Superior temporal gyrus (tissue), 1 donor: ENCODE measurements around the gene PTPRN2.
"Not testable (repeated sequence)": the region's sequence is repeated elsewhere in the genome, so short reads cannot be mapped to it uniquely, and the experiment has no call there.

Experiments
- DNase-seq: peaks from one replicate; pipeline ENCODE4 v3.0.0-alpha.2; 2016; ENCODE audit errors: extremely low spot score

PTPRN2 gene

GRCh38 chr7:158350166-158350900 lies 237.3 kb downstream of the PTPRN2 start:
- DNase-seq = peak; percentile 1

- DNase-seq = no peak
Observed at GRCh38 chr7:158348446-158348845, 239.2 kb downstream of the PTPRN2 start.

- DNase-seq = not testable (repeated sequence)
Observed at GRCh38 chr7:158348039-158348438, 239.6 kb downstream of the PTPRN2 start.

GRCh38 chr7:158345731-158346130 lies 241.9 kb downstream of the PTPRN2 start:
- peak; percentile 0 for DNase-seq

GRCh38 chr7:158344706-158345300 lies 242.8 kb downstream of the PTPRN2 start:
- no peak for DNase-seq

GRCh38 chr7:158343936-158344455 lies 243.6 kb downstream of the PTPRN2 start:
- no peak for DNase-seq

- no peak for DNase-seq
Observed at GRCh38 chr7:158343526-158343925, 244.1 kb downstream of the PTPRN2 start.

- not testable (repeated sequence) for DNase-seq
Observed at GRCh38 chr7:158341097-158341496, 246.5 kb downstream of the PTPRN2 start.

- DNase-seq = not testable (repeated sequence)
Observed at GRCh38 chr7:158336952-158337351, 250.7 kb downstream of the PTPRN2 start.

- DNase-seq = not testable (repeated sequence)
Observed at GRCh38 chr7:158332516-158332915, 255.1 kb downstream of the PTPRN2 start.

GRCh38 chr7:158331826-158332450 lies 255.7 kb downstream of the PTPRN2 start:
- peak; percentile 3 for DNase-seq

GRCh38 chr7:158329686-158330085 lies 257.9 kb downstream of the PTPRN2 start:
- DNase-seq = peak; percentile 10

- DNase-seq = no peak
Observed at GRCh38 chr7:158329014-158329610, 258.5 kb downstream of the PTPRN2 start.

GRCh38 chr7:158328376-158329013 lies 259.1 kb downstream of the PTPRN2 start:
- DNase-seq = peak; percentile 2

GRCh38 chr7:158327571-158328180 lies 259.9 kb downstream of the PTPRN2 start:
- DNase-seq = peak; percentile 1

GRCh38 chr7:158327012-158327411 lies 260.6 kb downstream of the PTPRN2 start:
- DNase-seq = no peak

- peak; percentile 47 for DNase-seq
Observed at GRCh38 chr7:158325530-158326381, 261.9 kb downstream of the PTPRN2 start.

GRCh38 chr7:158324397-158325360 lies 262.9 kb downstream of the PTPRN2 start:
- DNase-seq = peak; percentile 1

GRCh38 chr7:158323741-158324396 lies 263.8 kb downstream of the PTPRN2 start:
- peak; percentile 4 for DNase-seq
